HG02885 (cell line): Measurements from ENCODE around the gene ZPR1.
"Not testable (repeated sequence)": the region's sequence is repeated elsewhere in the genome, so short reads cannot be mapped to it uniquely, and the experiment has no call there.

ENCODE experiments used
- ATAC-seq: cut with Tn5 transposase; IDR thresholded peaks from one replicate; pipeline ENCODE4 v1.9.1; 2021; ENCODE audit warnings: mild to moderate bottlenecking; ENCODE audit not compliant: unreplicated experiment, poor library complexity

ZPR1 gene

DNA sequence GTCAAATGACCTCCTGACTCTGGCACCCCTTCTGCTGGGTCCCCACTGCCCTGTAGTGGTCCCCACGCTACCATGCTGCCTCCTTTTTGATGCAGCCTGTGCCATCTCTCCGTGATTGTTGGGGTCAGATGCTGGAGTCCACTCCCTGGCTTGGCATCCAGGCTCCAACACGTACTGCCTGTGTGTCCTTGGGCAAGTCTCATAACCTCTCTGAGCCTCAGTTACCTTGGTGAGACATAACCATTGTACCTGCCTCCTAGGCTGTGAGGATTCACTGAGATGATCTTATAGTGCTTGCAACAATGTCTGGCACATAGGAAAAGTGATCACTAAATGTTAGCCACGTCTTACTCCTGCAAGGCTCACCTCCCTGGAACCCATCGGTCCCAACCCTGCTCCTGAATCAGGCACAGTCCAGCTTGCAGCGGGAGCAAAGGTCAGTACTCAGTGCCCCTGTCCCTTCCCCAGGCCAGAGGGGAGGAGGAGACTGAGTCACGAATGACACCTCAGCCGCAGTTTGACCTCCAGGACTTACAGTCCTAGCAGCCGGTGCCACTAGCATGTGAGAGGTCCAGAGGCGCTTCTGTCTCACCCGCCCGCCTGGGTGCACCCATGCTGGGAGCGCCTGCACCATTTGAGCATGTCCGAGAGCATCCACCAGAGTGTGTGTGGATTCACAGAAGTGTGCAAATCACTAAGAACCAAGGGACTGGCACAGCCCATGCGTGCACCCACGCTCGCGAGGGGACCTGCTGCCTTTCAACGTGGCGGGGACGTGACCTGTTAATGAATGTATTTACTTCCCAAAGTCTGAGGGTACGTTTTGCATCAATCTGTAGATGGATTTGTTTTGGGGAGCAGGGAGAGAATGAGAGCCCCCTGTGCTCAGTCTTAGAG is 38.3 kb upstream of the ZPR1 start:
- no peak for ATAC-seq

DNA sequence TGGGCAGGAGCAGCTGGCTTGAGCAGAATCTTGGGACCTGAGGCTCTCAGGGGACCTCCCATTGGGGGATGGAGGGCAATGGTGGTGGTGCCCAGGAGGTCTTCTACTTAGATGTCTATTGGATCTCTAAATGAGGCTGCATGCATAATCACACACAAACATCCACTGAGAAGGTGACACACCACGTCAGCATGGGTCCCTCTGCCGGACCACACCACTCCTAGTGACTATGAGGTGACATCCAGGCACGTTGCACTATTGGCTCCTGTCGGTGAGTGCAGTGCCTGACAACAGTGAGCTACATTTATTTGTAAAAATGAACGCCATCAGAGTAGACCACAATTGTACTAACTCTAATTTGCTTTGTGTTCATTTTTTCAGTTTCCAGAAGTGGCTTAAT is 37.6 kb upstream of the ZPR1 start:
- ATAC-seq = no peak

DNA sequence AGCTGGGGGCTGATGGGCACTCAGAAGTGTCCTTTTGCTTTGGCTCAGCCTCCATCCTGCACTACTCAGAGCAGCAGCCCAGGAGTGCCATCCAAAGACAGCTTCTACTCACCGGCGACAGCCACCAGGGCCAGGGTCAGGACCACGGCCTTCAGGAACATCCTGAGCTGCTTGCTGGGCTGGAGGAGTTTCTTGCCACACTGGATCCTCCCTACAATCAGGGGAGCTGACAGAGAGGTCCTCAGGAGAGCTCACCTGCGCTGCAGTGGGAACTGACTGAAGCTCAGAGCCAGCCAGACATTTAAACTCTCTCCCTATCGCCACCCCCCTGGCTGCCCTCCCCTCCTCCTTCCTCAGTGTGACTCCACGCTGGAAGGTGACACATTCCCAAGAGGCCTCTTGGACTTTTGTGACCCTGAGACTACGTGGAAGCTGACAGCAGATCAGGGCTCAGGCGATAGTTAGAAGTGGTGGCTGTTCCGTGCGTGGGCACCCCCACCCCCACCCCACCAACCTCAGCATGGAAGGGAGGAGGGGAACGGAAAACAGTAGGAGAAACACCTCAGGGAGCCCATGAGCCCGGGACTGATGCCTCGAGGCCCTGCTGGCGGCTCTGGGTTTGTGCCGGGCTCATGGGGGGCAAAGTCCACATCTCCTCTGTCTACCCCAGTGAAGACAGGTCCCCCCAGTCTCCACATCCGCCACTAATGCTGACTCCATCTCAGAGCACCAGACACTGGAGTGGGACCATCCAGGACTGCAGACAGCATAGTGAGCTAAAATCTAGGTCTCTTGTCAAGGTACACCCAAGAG is 35.4 kb upstream of the ZPR1 start, which contains the start of gene APOA4:
APOA4 (minus strand) TSS at position 274 of the 813 bp plus-strand sequence; CDS start at position 161, 113 bp downstream.
- ATAC-seq = no peak

DNA sequence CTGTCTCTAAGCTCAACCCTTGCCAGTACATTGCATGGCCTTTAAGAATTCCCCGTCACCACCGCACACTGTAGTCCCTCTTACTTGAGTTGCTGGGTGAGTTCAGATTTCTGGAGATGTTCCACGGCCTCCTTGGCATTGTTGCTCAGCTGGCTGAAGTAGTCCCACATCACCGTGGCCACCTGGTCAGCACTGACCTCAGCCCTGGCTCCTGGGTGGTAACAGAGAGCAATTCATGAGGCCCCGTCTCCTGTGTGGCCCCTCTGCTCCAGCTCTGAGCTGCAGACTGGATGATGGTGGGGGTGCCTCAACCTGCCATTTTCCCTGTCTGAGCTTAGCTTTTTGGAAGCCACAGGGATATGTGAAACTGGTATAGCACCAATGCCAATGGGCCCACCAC is 34.8 kb upstream of the ZPR1 start:
- no peak for ATAC-seq

DNA sequence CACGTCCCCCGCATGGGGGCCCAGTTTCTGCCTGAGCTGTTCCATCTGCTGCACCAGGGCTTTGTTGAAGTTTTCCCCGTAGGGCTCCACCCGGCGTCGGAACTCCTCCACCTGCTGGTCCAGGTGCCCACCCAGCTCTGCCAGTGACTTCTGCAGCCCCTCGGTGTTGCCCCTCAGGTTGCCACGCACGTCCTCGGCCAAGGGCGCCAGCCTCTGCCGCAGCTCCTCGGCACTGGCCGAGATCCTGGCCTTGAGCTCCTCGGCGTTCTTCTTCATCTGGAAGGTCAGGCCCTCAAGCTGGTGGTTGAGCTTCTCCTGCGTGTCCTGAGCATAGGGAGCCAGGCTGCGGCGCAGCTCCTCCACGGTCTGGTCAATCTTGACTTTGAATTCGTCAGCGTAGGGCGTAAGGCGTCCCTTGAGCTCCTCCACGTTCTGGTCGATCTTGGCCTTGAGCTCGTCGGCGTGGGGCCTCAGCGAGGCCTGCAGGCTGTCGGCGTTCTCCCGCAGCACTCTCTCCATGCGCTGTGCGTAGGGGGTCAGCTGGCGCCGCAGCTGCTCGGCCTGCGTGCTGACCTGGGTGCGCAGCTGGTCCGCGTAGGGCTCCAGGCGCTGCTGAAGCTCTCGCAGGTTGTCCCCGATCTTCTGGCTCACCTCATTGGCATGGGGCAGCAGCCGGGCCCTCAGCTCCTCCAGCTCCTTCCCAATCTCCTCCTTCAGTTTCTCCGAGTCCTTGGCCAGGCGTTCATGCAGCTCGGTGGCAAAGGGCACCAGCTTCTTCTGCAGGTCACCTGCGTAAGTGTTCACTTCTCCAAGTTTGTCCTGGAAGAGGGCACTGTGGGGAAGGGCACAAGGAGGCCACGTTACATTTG is 33.5 kb upstream of the ZPR1 start:
- ATAC-seq = no peak

DNA sequence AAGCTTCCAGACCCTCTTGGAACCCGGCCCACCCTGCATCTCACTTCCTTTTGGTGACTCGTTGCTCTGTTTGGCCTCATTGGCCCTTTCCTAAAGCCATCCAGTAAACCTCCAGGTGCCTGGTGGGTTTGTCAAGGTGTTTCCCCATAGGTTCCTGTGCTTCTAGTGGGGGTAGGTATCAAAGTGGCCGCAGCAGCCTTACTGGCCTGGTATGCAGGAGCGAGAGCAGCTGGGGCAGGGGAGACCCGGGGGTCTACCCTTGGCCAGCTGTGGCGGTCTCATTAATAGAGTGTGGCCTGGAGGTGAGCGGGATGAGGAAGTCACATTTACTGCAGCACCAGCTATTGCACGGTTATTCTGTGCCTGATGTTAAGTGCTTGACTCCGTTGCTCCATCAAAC is 31.2 kb upstream of the ZPR1 start:
- ATAC-seq = no peak

DNA sequence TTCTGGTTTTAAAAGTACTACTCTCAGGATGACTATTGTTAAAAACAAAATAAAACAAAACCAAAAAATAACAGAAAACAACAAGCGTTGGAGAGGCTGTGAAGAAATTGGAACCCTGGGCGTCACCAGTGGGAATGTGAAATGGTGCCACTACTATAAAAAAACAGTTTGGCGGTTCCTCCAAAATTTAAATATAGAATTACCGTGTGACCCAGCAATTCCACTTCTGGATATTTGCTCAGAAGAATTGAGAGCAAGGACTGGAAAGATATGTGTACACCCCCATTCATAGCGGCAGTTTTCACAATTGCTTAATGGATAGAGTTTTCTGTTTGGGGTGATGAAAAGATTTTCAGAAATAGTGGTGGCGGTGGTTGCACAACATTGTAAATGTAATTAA is 26.7 kb upstream of the ZPR1 start:
- no peak for ATAC-seq

DNA sequence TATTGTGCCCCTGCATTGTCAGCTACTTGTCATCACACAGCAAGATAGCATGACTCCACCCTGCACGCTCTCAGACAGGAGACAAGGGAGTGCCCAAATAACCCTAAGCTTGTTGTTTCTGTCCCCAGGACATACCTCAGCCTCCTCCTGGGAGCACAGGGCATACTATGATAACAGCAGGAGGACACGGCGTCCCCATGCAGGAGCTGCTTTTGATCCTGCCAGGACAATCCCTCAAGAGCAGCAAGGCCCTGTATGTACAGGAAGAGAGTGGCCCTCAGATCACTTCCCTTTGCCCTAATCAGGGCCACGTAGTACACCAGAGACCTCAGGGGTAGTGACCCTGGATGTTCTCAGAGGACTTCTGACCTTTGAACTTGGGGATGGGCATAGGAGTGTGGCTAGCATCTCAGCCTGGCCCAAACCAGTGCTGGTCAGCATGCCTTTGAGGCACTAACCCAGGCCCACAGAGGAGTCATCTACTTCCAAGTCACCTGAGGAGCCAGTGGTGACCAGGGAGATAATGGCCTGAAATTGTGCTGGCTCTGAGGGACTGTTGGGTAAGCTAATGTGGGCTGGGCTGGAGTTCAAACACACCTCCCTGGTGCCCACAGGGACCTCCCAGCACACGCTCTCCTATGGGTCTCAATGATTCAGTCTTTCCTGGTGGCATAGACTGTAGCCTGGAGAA is 26.1 kb upstream of the ZPR1 start:
- ATAC-seq = no peak

DNA sequence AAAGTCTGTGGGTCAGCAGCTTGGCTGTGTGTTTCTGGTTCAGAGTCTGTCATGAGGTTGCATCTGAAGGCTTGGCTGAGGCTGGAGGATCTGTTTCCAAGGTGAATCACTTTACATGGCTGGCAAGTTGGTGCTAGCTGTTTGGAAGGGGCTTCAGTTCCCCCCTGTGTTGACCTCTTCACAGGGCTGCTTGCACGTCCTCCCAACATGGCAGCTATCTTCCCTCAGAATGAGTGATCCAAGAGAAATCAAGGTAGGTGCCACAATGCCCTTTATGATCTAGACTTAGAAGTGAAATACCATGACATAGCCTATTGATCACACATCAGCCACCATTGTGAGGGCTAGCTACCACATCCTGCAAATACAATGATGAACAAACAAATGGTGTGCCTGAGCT is 25.3 kb upstream of the ZPR1 start:
- no peak for ATAC-seq

DNA sequence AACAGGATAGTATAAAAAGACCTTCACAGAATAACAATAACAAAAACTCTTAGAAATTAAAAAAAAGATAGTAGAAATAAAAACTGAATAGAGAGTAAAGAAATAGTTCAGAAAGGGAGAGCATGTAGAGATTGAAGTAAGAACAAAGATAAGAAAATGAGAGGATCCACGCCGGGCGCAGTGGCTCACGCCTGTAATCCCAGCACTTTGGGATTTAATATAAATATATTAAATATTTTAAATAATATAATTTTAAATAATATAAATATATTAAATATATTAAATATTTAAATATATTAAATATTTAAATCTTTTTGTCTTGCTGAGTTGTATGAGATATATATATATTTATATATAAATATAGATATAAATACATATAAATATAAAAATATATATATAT is 24.3 kb upstream of the ZPR1 start:
- ATAC-seq = no peak

DNA sequence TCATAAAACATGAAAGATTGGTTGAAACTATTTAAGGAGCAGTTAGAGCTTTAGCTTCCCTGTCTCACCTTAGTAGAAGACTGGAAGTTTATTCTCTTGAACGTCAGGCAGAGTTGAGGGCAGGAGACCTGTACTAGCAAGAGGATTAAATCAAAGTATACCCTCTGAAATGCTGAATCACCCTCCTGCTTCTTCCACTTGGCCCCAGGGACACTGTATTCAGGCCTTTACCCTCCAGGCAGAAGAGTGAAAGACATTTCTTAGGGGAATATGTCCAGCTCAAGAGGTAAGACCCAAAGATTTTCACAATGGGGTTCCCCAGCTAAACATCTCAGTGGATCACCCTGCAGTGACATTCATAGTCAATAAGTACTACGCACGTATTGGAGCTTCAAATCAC is 23.4 kb upstream of the ZPR1 start:
- ATAC-seq = no peak

DNA sequence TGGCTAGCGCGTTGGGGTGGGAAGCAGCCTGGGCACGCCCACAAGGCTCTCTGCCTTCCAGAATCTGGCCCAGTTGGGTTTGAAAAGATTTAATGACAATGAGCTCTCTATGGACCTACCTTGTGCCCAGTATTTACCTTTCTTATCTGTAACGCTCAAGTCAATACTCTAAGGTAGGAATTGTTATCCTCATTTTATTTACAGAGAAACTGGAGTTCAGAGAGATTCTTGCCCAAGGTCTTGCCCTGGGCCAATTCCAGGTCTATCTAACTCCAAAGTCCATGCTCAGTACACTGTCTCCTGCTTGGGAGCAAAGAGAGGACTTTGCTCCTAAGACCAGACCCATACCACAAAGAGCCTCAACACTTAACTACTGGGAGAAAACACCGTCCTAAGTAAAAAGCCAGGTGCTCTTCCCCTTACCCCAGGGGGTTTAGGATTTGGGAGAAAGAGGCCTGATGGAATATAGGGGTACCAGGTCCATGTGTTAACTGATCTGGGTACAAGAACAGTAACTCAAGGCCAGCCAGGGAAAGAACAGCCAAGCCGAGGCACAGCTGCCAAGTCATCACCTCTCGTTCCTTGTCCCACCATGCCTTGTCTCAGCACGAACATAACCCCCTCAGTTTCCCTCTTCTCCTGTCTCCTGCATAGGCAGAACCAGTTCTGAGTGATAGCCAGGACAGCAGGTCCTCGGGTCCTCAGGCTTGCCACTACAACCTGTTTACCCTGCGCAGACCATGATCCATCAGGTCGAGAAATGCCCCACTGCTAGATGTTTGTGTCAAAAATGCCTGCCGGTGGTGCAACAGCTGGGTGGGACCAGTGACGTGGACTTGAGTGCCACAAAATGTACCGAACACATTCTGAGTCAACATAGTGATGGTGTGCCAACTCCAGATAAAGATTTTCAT is 20.7 kb upstream of the ZPR1 start:
- no peak for ATAC-seq

DNA sequence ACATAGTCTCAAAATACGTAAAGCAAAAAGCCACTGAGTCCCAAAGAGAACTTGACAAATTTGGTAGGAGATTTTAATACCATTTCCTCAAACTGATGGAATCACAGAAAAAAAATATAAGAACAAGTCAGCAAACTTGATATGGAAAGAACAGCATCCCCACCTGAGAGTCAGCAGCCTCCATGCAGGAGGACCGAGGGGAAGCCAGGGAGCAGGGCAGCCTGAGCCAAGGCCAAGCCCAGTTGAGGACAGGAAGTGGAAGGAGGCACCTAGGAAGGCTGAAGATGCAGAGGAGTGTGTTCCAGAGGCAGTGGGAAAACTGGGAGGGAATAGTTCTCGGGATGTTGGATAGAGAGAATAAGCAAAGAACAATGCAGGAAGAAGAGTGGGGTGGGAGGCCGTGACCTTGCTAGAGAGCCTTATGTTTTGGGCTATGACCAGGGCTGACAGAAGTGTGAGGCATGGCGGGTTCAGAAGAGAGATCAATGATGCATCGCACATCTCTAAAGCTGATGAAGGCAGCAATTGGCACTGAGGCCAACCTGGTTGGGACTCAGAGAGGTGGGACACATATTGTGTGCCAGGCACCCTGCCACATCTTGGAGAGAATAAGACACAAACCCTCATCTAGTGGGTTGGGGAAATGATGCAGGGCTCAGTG is 19.9 kb upstream of the ZPR1 start:
- no peak for ATAC-seq

DNA sequence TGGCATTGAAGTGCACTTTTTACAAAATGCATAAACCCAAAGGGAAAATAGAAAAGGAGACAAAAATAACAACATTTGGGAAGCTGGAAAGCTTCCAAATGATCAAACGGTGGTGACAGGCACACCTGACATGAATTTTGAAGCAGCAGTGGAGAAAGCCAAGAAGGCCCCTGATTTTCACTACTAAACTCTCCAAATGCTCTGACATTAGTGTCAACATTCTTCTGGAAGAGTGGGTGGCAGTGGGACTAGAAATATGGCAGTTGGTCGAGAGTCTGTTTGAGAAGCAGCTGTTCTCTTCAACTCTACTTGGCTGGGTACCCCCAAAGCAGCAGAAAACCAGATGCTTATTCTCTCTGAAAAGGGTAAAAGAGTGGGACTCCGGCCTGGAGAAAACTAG is 16.2 kb upstream of the ZPR1 start:
- ATAC-seq = no peak

DNA sequence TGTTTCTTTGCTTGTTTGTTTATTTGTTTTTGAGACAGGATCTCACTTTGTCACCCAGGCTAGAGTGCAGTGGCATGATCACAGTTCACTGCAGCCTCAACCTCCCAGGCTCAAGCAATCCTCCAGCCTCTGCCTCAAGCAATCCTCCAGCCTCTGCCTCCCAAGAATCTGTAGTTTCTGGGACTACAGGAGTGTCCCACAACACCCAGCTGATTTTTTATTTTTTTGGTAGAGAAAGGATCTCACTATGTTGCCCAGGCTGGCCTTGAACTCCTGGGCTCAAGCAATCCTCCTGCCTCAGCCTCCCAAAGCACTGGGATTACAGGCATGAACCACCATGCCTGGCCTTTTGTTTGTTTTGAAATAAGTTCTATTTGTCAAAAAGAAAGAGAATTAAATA is 13.8 kb upstream of the ZPR1 start:
- ATAC-seq = not testable (repeated sequence)

DNA sequence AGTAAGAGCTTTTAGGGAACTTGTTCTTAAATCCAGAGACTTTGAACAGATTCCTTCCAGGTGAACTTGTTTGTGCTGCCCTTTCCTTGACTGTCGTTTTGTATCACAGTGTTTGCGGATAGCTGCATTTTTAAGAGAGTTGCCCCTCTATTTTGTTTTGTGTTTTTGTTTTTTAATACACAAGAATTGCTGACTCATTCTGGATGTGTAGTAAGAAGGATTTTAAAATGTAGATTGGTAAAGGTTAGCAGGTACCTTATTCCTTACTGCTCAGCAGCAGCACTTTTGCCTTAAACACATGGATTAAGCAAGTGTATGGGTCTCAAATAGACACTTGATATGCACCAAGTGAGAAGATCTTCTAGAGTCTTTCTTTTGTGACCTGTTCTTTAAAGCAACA is 12.8 kb upstream of the ZPR1 start:
- no peak for ATAC-seq

DNA sequence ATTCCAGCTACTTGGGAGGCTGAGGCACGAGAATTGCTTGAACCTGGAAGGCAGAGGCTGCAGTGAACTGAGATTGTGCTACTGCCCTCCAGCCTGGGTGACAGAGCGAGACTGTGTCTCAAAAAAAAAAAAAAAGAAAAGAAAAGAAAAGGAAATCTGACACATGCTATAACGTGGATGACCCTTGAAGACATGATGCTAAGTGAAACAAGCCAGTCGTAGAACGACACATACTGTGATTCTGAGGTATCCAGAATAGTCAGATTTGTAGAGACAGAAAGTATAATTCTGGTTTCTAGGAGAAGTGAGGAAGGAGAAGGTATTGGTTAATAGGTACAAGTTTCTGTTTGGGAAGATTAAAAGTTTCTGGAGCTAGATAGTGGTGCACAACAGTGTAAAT is 10.5 kb upstream of the ZPR1 start:
- ATAC-seq = no peak

DNA sequence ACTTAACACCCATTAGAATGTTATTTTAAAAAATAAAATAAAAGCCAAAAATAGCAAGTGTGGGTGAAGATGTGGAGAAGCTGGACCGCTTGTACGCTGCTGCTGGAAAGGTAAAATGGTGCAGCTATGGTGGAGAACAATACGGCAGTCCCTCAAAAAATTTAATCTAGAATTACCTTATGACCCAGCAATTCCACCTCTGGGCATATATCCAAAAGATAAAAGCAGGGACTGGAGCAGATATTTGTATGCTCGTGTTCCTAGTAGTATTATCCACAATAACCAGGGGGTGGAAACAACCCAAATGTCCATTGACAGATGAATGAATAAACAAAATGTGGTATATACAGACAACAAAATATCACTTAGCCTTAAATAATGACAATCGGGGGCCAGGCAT is 10.0 kb upstream of the ZPR1 start:
- ATAC-seq = no peak
